Right ventricle myocardium inferior (tissue), 1 donor: ENCODE data around the gene FNIP2. TPM values are rescaled to one million over a fixed set of nuclear protein-coding genes. Genes with fewer than 3 reads are reported as not detected.
"Not testable (repeated sequence)": the region's sequence is repeated elsewhere in the genome, so short reads cannot be mapped to it uniquely, and the experiment has no call there.

Experiments used
- ATAC-seq: fragments of 200-7000 bp; cut with Tn5 transposase; one replicate; pipeline ENCODE4 v1.9.1; 2020; ENCODE audit warnings: mild to moderate bottlenecking, moderate library complexity
- DNase-seq: peaks from one replicate; pipeline ENCODE4 v3.0.0; 2021; ENCODE audit errors: missing footprints
- intact Hi-C: fragments of 100-400 bp; cut with DNase I; formaldehyde crosslinking; loops from one replicate; pipeline ENCODE4 v1.11.0; 2022
- total RNA-seq: library from RNA; stranded (reverse); fragmentation: NEBNext Ultra II Directional; extraction: Animal tissue kit (Norgen Biotek cat#: 25700); gene quantifications from one replicate; pipeline ENCODE4 v1.2.1, GENCODE V29; 2021
- donor health status: DM: no; HTN: yes; CAD: no; lungs with severe emphysema.

Gene FNIP2
- total RNA-seq, 1 donor from 2014 or later: 46.2 TPM

DNA sequence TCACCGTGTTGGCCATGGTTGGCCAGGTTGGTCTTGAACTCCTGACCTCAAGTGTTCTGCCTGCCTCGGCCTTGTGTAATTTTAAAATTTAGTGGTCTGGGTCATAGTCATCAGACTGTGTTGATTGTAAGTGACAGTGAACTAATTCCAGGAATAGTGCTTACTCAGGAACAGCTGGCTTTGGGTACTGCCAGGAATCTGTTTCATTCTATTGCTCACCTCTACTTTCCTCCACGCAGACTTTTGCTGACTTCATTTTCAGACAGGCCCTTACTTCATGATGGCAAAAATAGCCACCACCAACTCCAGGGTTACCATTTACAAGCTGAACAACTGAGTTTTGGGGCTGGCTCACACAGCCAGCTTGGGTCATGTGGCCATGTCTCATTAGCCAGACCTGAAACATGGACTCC, 54.6 kb downstream of the FNIP2 start:
- no peak for DNase-seq
- intact Hi-C loops: no loop called here
- ATAC-seq: no peak

- no peak for DNase-seq
- peak; percentile 35 for ATAC-seq
- intact Hi-C loops: loop anchor here (5.0 kb wide), 1 partner anchor 57 kb away; the partner anchor contains the start of gene FNIP2
Measured at GRCh38 chr4:158824425-158825274, 55.8 kb downstream of the FNIP2 start.

- DNase-seq: no peak
- intact Hi-C loops: loop anchor here (5.0 kb wide), 1 partner anchor 58 kb away; the partner anchor contains the start of gene FNIP2
- no peak for ATAC-seq
Measured at GRCh38 chr4:158825433-158826036, 56.7 kb downstream of the FNIP2 start.

GRCh38 chr4:158826057-158826456, 57.2 kb downstream of the FNIP2 start:
- peak; percentile 50 for ATAC-seq
- no peak for DNase-seq
- intact Hi-C loops: loop anchor here (5.0 kb wide), 1 partner anchor 59 kb away; the partner anchor contains the start of gene FNIP2

DNA sequence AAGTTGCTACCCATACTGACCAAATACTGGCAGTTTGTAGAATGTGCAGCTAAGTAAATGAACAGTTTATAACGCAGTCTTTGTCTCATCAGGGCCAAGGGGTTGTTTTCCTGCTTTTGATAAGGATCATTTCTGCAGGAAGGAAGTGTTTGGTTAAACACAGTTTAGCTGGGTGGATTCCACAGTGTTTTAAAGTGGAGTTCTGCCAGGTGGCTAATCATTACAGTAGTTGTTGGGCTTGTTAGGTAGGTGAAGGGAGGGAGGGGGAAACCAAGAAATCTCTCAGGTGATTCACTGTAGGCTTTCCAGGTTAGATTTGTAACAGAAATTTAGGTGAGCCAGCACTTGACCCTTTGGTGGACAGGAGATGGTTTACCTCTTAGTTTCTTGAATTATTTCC, 58.1 kb downstream of the FNIP2 start:
- intact Hi-C loops: loop anchor here (5.0 kb wide), 1 partner anchor 60 kb away; the partner anchor contains the start of gene FNIP2
- DNase-seq (no peak), ATAC-seq (no peak)

- intact Hi-C loops: loop anchor here (5.0 kb wide), 1 partner anchor 60 kb away; the partner anchor contains the start of gene FNIP2
- DNase-seq (no peak), ATAC-seq (peak; percentile 71)
Measured at GRCh38 chr4:158827543-158827981, 58.7 kb downstream of the FNIP2 start.

GRCh38 chr4:158828151-158828550, 59.3 kb downstream of the FNIP2 start:
- not testable (repeated sequence) for ATAC-seq

GRCh38 chr4:158829254-158829653, 60.4 kb downstream of the FNIP2 start:
- DNase-seq: no peak
- intact Hi-C loops: loop anchor here (5.0 kb wide), 1 partner anchor 62 kb away; the partner anchor contains the start of gene FNIP2

More at GRCh38 chr4:158828151-158828550, 59.3 kb downstream of the FNIP2 start:
- not testable (repeated sequence) for DNase-seq
- intact Hi-C loops: loop anchor here (5.0 kb wide), 1 partner anchor 61 kb away; the partner anchor contains the start of gene FNIP2

DNA sequence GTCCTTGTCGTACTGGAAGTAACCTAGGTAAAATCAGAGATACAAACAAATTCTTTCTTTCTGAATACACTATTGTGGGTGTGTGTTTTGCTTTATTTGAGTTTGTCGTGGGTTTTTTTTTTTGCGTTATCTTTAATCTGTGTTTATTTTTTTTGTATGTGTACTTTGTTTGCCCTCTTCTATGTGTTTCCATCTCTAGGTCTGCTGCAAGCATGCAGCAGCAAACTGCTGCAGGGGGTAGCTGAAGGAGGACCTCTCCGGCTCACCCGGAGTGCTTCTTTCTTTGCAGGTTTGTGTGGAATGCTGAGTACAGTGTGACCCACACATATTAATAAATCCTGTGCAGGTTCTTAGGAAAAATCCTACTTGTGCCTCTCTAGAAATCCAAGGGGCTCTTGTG, 64.8 kb downstream of the FNIP2 start:
- DNase-seq: no peak

More at GRCh38 chr4:158829254-158829653, 60.4 kb downstream of the FNIP2 start:
- no peak for ATAC-seq

DNA sequence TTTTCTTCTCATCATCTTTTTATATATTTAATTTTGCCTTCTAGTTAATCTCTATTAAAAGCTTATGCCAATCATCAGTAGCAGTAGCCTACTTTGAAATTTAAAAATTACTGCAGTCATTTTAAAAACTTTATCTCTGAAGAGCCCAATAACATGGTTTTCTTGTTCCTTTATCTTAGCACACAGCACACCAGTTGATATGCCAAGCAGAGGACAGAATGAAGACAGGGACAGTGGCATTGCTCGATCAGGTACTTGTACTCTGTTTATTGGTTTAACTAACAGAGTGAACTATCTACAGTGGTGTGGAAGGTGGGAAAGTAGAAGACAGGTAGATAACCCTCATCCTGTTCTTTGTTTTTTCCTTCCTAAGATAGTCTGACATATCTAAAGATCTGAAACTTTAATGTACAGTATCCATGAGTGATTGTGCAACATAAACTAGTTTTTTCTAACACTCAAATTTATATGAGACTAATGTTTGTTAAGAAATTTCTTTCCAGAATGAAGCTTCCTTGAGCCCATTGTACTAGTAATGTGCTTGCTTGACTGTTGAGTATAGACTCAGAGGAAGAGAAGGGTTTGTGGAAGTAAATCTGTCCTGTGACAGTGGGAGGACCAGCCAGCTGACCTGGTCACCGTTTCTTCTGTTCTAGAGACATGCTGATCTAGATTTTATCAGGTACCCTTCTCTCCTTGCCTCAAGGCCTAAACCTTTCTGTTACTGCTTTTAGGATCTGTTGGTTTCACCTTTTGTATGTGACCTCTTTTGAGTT, 66.6 kb downstream of the FNIP2 start:
- no peak for DNase-seq
- intact Hi-C loops: no loop called here
- no peak for ATAC-seq

More for the DNA sequence above, 64.8 kb downstream of the FNIP2 start:
- ATAC-seq: no peak
- intact Hi-C loops: no loop called here

- DNase-seq (no peak), ATAC-seq (no peak)
- intact Hi-C loops: no loop called here
Measured at GRCh38 chr4:158836002-158836369, 67.2 kb downstream of the FNIP2 start.

- no peak for DNase-seq
- intact Hi-C loops: no loop called here
- ATAC-seq: no peak
Measured at GRCh38 chr4:158836828-158837449, 68.1 kb downstream of the FNIP2 start.

- DNase-seq: no peak
- intact Hi-C loops: no loop called here
- no peak for ATAC-seq
Measured at GRCh38 chr4:158837527-158838141, 68.8 kb downstream of the FNIP2 start.

DNA sequence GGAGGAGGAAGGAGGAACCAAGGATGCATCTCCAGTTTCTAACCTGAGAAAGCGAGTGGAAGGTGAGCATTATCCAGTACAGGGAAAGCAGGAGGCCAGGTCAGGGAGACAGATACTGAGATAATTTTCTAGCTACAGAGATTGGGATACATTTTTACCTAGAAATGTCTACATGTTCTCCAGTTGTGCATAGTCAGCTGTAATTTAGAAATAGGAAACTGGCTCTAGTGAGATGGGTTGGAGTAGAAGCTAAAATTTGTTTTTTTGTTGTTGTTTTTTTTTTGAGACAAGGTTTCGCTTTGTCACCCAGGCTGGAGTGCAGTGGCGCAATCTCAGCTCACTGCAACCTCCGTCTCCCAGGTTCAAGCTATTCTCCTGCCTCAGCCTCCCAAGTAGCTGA, 71.3 kb downstream of the FNIP2 start:
- no peak for DNase-seq
- no peak for ATAC-seq
- intact Hi-C loops: loop anchor here (5.0 kb wide), 1 partner anchor 33 kb away; no protein-coding TSS in a partner anchor

DNA sequence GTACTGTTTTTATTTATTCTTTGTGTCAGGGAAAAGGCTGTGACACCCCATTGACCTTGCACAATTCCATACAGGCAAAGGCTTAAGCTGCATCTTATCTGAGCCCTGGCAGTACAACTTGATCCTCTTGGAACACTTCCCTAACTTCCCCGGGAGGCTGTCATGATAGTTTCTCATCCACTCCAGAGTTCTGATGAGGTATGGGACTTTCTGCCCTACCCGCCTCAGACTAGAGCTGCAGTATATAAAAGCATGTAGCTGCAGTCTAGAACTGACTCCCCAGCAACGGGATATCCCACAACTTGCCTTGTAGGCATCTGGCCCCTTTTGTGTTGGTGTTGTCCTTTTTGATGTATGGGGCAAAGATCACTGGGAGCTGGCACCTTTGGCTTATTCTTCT, 72.7 kb downstream of the FNIP2 start:
- ATAC-seq (peak; percentile 97), DNase-seq (no peak)
- intact Hi-C loops: loop anchor here (5.0 kb wide), 1 partner anchor 34 kb away; no protein-coding TSS in a partner anchor

- ATAC-seq: no peak
- intact Hi-C loops: no loop called here
- no peak for DNase-seq
Measured at GRCh38 chr4:158845311-158846041, 76.7 kb downstream of the FNIP2 start.

- ATAC-seq: no peak
- intact Hi-C loops: no loop called here
Measured at GRCh38 chr4:158847535-158847934, 78.7 kb downstream of the FNIP2 start.

More at GRCh38 chr4:158847535-158847934, 78.7 kb downstream of the FNIP2 start:
- DNase-seq: no peak
